ENCODE measurements around the gene UBAC1.

Gene UBAC1

GRCh38 chr9:135961811-135962695 lies 880 bp upstream of the UBAC1 start:
- TF ChIP-seq, protein P1, sequence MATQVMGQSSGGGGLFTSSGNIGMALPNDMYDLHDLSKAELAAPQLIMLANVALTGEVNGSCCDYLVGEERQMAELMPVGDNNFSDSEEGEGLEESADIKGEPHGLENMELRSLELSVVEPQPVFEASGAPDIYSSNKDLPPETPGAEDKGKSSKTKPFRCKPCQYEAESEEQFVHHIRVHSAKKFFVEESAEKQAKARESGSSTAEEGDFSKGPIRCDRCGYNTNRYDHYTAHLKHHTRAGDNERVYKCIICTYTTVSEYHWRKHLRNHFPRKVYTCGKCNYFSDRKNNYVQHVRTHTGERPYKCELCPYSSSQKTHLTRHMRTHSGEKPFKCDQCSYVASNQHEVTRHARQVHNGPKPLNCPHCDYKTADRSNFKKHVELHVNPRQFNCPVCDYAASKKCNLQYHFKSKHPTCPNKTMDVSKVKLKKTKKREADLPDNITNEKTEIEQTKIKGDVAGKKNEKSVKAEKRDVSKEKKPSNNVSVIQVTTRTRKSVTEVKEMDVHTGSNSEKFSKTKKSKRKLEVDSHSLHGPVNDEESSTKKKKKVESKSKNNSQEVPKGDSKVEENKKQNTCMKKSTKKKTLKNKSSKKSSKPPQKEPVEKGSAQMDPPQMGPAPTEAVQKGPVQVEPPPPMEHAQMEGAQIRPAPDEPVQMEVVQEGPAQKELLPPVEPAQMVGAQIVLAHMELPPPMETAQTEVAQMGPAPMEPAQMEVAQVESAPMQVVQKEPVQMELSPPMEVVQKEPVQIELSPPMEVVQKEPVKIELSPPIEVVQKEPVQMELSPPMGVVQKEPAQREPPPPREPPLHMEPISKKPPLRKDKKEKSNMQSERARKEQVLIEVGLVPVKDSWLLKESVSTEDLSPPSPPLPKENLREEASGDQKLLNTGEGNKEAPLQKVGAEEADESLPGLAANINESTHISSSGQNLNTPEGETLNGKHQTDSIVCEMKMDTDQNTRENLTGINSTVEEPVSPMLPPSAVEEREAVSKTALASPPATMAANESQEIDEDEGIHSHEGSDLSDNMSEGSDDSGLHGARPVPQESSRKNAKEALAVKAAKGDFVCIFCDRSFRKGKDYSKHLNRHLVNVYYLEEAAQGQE (IDR thresholded peaks at IDR 0.05; ENCODE audit: insufficient read depth in 1 of 2, low read depth in 2 of 2, low read length in 2 of 2): no peak

- no peak for TF ChIP-seq SIN3A (IDR thresholded peaks at IDR 0.05; ENCODE audit: borderline replicate concordance, insufficient read depth, low read length)
- no peak for TF ChIP-seq TAF1 (IDR thresholded peaks at IDR 0.05; ENCODE audit: borderline replicate concordance, insufficient read depth, low read length)
- TF ChIP-seq POLR2AphosphoS5 (IDR thresholded peaks at IDR 0.05; ENCODE audit: low read depth, low read length): no peak
- no peak for TF ChIP-seq FOXP2 (optimal IDR thresholded peaks at IDR 0.05; ENCODE audit: borderline replicate concordance, extremely low read depth, extremely low read length, insufficient read depth)
- TF ChIP-seq, protein P1 (IDR thresholded peaks at IDR 0.05; ENCODE audit: insufficient read depth in 1 of 2, low read depth in 2 of 2, low read length in 2 of 2): no peak
Observed at GRCh38 chr9:135960411-135961276, 529 bp downstream of the UBAC1 start.

- TF ChIP-seq FOXP2 (optimal IDR thresholded peaks at IDR 0.05; ENCODE audit: borderline replicate concordance, extremely low read depth, extremely low read length, insufficient read depth): no peak
- no peak for TF ChIP-seq TAF1 (IDR thresholded peaks at IDR 0.05; ENCODE audit: borderline replicate concordance, insufficient read depth, low read length)
- TF ChIP-seq, protein P1 (IDR thresholded peaks at IDR 0.05; ENCODE audit: insufficient read depth in 1 of 2, low read depth in 2 of 2, low read length in 2 of 2): no peak
- TF ChIP-seq POLR2AphosphoS5 (IDR thresholded peaks at IDR 0.05; ENCODE audit: low read depth, low read length): no peak
- no peak; the same call in 1 of the 2 replicates for TF ChIP-seq SIN3A (IDR thresholded peaks at IDR 0.05; ENCODE audit: borderline replicate concordance, insufficient read depth, low read length)
Observed at GRCh38 chr9:135959814-135960213, 1.4 kb downstream of the UBAC1 start.

DNA sequence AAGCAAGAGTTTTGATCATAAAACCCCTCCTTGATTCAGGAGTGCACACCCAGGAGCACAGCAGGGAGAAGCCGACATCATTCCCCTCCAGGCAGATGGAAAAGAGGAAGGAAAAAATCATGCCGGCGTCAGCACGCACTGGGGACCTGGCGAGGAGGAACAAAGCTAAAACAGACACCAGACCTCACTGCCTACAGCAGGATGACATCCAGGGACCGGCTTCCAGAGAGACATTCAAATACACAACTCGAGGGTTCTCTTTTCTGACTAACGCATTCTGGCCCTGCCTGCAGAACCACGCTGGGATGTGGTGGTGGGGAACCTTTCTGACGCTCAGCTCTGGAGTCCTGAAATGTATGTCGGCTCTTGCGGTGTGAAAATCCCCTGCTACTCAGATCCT lies 2.7 kb downstream of the UBAC1 start:
- no peak for TF ChIP-seq SIN3A (IDR thresholded peaks at IDR 0.05; ENCODE audit: borderline replicate concordance, insufficient read depth, low read length)
- TF ChIP-seq, protein P1 (IDR thresholded peaks at IDR 0.05; ENCODE audit: insufficient read depth in 1 of 2, low read depth in 2 of 2, low read length in 2 of 2): no peak
- TF ChIP-seq TAF1 (IDR thresholded peaks at IDR 0.05; ENCODE audit: borderline replicate concordance, insufficient read depth, low read length): no peak
- TF ChIP-seq POLR2AphosphoS5 (IDR thresholded peaks at IDR 0.05; ENCODE audit: low read depth, low read length): no peak
- TF ChIP-seq FOXP2 (optimal IDR thresholded peaks at IDR 0.05; ENCODE audit: borderline replicate concordance, extremely low read depth, extremely low read length, insufficient read depth): no peak

Data from PFSK-1 (cell line).